GM04503 (cell line): ENCODE measurements around the gene COL27A1.
"Not testable (repeated sequence)": the region's sequence is repeated elsewhere in the genome, so short reads cannot be mapped to it uniquely, and the experiment has no call there.

Experiments used
- DNase-seq: peaks from one replicate; pipeline ENCODE4 v3.0.0-alpha.2; 2012; ENCODE audit warnings: low read depth

COL27A1 gene

DNA sequence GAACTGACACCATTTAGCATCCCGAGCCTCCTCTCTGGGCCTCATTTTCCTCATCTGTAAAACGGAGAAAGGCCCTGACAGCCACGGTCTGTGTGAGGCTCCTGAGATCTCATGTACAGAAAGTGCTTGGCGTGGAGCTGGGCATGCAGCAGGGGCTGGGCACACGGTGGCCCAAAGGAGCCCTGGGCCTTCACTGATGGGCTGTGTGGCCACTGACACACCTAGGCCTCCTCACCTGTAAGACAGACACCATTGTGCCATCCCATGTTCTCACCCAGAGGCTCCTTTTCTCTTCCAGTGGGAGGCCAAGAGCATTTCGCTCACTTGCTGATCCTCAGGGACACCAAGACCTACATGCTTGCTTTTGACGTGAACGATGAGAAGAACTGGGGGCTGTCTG lies 169.2 kb downstream of the COL27A1 start:
- DNase-seq, result no peak

DNA sequence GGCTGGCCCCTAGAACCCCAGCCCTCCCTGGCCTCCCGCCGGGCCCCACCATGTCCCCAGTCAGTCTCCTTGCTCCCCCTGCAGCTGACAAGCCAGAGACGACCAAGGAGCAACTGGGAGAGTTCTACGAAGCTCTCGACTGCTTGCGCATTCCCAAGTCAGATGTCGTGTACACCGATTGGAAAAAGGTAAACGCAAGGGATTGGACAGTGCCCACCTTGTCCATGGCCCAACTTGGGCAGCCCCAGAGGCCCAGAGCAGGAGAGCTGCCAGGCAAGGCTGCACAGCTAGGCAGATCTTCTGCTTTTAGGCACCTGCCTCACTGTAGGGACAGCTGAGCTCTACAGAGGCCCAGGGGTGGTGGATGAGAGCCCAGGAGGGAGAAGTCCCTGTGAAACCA lies 169.6 kb downstream of the COL27A1 start:
- not testable (repeated sequence) for DNase-seq

DNA sequence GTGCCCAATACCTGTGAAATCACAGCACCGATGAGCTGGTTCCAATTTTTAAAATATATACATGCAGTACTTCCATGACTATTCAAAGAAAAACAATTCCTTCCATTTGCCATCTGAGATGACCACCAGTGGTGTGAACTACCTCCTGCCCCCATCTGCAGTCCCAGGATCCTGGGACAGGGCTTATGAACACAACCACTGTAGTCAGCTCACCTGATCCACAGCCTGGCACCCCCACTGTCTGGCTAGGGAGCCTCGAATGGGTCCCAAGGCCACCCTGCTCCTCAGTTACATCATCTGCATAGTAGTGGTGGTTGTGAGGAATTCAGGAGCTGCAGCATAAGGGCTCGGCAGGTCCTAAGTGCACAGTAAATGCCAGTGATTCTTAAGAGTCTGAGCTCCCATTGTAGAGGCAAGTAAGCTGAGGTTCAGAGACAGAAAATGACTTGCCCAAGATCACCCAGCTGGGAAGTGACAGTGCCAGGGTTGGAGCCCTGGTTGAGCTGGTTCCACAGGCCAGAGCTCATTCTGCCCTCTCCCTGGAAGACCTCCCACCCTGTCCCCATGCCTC lies 170.4 kb downstream of the COL27A1 start:
- not testable (repeated sequence) for DNase-seq

DNA sequence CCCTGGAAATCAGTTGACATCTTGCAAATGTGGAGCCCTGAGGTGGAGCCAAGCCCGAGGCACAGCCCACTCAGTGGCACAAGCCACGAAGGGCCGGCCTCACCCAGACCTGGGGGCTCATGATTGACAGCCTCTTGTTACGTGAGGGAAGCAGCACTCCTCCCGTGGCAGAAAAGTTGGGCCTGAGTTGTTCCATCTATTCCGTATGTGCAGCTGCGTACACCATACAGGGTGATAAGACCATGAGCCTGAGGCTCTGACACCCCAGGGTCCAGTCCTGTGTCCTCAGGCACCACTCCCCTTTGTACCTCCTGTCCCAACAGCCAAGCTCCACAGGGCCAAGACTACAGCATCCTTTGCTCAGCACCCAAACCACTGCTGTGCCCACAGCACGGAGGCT lies 172.4 kb downstream of the COL27A1 start:
- DNase-seq, result no peak

DNA sequence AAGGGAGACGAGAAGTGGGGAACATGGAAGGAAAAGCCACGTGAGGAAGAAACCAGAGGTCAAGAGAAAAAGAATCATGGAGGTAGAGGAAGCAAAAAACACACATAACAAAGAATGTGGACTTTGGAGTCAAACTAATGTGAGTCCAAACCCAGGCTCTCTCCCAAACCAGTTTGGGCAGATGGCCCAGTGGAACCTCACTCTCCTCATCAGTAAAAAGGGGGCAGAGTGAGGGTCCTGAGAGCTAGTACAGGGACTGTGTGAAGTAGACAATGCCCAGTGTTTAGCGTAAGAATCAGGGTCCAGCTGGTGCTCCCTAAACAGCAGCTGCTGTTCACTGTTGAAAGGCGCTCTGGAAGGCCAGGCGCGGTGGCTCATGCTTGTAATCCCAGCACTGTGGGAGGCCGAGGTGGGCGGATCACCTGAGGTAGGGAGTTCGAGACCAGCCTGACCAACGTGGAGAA lies 173.1 kb downstream of the COL27A1 start:
- DNase-seq, result not testable (repeated sequence)

DNA sequence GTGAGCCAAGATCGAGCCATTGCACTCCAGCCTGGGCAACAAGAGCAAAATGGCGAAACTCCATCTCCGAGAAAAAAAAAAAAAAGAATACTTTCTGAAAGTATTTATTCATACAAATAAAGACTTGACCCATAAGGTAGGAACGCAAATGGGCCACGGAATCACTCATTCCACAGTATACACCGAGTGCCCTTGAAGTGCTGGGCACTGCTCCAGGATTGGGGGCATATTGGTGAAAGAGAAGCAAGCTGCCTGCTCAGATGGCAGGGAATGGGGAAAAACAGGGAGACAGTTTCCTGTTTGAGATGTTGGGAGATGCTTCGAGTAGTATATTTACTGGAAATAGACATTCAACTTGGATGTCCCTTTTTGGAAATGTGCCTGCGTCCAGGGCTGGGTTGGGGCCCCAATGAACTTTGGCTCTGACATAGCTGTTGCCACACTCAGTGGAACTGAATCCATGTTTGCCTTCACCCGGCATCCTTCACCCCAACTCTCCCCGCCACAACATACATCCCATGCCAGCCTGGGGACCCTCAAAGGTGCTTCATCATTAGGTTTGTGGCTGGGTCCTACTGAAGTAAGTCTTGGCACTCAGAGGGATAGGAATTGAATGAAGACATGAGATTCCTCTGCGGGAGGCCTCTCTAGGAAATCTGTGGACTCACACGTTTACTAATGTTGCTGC lies 173.7 kb downstream of the COL27A1 start:
- DNase-seq, result not testable (repeated sequence)

DNA sequence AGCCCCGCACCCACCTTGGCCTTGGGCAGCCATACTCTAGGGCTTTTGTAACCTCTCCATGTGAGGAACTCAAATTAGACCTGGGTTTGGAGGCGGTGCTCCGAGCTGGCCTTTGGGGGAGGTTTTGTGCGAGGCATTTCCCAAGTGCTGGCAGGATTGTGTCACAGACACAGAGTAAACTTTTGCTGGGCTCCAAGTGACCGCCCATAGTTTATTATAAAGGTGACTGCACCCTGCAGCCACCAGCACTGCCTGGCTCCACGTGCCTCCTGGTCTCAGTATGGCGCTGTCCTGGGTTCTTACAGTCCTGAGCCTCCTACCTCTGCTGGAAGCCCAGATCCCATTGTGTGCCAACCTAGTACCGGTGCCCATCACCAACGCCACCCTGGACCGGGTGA lies 174.3 kb downstream of the COL27A1 start, which contains the start of gene ORM2:
Gene ORM2, plus strand, starts transcription at position 245 of the 398 bp plus-strand sequence. Its CDS starts 36 bp downstream, at position 281.
- not testable (repeated sequence) for DNase-seq

DNA sequence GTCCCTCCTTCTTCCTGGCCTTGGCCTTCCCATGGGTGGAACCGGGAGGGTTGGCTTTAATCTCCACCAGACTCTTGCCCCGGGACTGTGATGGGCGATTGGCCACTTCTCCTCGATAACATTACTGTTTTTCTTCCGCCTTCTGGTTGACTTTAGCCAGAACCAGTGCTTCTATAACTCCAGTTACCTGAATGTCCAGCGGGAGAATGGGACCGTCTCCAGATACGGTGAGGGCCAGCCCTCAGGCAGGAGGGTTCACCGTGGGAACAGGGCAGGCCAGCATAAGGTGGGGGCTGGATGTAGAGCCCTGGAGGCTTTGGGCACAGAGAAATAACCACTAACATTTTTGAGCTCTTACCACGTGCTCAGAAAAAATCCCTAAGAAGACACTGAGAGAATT lies 175.3 kb downstream of the COL27A1 start:
- no peak for DNase-seq

DNA sequence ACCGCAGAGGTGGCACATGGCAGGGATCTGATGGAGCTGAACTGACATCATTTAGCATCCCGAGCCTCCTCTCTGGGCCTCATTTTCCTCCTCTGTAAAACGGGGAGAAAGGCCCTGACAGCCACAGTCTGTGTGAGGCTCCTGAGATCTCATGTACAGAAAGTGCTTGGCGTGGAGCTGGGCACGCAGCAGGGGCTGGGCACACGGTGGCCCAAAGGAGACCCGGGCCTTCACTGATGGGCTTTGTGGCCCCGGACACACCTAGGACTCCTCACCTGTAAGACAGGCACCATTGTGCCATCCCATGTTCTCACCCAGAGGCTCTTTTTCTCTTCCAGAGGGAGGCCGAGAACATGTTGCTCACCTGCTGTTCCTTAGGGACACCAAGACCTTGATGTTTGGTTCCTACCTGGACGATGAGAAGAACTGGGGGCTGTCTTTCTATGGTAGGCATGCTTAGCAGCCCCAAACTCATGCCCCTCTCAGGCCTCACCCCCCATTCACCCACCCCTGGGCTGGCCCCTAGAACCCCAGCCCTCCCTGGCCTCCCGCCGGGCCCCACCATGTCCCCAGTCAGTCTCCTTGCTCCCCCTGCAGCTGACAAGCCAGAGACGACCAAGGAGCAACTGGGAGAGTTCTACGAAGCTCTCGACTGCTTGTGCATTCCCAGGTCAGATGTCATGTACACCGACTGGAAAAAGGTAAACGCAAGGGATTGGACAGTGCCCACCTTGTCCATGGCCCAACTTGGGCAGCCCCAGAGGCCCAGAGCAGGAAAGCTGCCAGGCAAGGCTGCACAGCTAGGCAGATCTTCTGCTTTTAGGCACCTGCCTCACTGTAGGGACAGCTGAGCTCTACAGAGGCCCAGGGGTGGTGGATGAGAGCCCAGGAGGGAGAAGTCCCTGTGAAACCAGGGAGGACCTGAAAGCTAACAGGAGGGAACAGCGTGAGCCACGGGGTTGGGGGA lies 176.2 kb downstream of the COL27A1 start:
- DNase-seq, result not testable (repeated sequence)

DNA sequence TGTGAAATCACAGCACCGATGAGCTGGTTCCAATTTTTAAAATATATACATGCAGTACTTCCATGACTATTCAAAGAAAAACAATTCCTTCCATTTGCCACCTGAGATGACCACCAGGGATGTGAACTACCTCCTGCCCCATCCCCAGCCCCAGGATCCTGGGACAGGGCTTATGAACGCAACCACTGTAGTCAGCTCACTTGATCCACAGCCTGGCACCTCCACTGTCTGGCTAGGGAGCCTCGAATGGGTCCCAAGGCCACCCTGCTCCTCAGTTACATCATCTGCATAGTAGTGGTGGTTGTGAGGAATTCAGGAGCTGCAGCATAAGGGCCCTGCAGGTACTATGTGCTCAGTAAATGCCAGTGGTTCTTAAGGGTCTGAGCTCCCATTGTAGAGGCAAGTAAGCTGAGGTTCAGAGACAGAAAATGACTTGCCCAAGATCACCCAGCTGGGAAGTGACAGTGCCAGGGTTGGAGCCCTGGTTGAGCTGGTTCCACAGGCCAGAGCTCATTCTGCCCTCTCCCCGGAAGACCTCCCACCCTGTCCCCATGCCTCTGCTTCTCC lies 177.2 kb downstream of the COL27A1 start:
- DNase-seq, result not testable (repeated sequence)

DNA sequence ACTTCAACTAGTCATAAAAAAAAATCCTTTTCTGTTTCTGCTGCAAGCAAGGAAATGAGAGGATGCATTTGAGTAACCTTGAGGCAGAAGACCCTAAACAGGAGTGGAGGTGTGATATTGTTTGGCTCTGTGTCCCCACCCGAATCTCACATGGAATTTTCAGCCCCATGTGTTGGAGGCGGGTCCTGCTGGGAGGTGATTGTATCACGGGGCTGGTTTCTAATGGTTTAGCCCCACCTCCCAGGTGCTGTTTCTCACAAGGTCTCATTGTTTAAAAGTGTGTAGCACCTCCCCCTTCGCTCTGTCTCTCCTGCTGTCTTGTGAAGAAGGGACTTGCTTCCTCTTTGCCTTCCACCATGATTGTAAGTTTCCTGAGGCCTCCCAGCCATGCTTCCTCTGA lies 178.4 kb downstream of the COL27A1 start:
- DNase-seq, result not testable (repeated sequence)

DNA sequence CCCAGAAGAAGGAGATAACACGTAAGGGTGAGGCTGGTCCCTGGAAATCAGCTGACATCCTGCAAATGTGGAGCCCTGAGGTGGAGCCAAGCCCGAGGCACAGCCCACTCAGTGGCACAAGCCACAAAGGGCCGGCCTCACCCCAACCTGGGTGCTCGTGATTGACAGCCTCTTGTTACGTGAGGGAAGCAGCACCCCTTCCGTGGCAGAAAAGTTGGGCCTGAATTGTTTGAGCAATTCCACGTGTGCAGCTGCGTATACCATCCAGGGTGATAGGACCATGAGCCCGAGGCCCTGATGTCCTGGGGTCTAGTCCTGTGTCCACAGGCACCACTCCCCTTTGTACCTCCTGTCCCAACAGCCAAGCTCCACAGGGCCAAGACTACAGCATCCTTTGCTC lies 179.2 kb downstream of the COL27A1 start:
- DNase-seq, result no peak

DNA sequence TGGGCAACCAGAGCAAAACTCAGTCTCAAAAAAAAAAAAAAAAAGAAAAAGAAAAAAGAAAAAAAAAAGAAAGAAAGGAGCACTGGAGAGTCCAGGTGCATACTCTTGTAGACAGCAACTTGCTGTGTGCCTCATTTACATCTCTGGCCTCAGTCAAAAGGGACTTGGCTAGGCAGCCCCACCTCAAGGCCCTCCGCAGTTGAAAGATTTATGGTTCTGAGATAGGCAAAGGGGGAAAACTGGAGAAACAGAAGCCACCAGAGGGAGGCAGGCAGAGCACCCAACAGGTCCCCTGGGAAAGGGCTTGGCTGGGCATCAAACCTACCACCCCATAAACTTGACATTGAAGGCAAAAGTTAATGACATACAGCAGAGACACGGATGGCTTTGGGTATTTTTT lies 180.4 kb downstream of the COL27A1 start:
- DNase-seq, result no peak

DNA sequence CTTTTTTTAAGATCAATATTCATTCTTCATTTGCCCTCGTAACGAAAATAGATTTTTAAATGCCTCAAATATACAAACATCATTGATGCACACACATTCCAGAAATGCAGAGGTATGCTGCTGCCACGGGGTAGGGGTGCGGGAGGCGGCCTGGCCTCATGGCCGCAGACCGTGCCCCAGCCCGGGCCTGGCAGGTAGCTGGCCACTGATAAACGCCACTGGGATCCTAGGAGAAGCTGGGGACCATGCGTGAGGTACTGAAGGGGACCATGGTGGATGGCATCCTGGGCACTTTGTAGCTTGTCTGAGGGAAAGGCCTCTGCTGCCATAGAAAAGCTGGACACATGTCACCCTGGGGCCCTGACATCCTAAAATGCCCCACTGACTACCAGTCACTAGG lies 180.8 kb downstream of the COL27A1 start:
- no peak for DNase-seq

DNA sequence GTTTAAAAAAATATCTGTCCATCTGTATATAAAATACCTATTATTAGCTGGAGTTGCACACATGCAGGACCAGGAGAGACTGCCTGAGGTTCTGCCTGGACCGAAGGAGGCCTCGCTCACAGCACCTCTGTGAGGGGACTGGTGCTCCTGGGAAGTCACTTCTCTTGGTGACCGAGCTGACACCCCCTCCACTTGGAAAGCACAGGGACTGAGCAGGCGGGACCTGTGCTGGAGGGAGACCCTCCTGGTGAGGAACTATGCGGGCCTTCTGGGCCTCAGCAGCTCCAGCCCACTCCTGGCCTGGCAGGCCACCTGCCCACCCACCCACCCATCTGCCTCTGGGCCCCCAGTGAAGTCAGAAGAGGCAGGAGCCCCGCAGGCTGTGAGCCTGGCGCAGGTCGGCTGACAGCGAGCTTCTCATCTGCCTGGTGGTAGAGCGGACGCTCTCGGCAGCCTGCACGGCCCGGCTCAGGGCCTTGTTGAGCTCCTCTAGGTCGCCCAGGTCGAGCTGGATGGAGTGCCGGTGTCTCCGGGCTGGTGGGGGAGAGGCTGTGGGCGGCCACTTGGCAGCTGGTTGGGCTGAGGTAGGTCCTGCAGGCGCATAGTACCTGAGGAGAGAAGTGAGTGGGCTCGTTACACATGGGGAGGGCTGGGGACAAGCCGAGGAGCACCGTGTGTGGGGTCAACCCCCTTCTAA lies 181.5 kb downstream of the COL27A1 start:
- no peak for DNase-seq

DNA sequence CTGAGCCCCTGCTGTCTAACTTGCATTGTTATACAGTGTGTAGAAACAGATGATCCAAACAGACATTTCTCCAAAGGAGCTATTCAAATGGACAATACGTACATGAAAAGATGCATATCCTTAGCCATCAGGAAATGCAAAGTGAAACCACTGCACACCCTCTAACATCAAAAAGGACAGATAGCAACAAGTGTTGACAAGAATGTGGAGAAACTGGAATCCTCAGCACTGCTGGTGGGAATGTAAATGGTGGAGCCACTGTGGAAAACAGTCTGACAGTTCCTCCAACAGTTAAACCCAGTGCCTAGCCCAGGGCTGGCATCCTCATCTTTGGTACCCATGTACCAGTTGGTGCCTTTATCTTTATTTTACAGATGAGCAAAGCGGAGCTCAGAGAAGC lies 182.8 kb downstream of the COL27A1 start:
- DNase-seq, result no peak

DNA sequence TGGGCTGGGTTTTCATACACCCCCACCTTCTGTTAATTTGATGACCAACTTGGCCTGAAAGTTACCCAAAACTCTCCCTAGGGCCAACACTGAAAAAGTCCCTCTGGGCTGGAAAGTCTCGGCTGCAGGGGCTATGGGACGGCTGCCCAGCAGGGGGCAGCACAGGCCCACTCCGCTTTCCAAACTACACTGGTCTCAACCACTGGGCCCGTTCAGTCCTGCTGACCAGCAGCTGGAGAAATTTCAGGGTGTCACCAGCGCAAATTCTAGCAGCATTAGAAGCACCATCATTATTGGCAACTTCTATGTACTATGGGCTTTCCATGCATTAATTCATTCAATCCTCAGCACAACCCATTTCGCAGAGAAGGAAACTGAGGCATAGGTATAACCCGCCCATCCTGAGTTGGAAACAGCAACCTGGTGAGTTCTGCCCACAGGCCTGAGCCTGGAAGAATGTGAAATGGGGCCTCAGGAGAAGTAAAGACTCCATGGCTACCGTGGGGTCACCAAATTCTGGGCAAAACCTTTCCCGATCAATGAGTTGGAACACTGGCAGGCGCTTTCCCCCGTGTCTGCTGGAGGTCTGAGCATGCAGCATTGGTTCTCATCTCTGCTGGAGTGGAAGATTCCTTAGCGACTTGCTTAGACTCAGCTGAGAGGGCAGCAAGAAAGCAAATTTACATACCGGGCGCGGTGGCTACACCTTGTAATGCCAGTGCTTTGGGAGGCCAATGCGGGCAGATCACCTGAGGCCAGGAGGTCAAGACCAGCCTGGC lies 184.0 kb downstream of the COL27A1 start:
- DNase-seq, result no peak

DNA sequence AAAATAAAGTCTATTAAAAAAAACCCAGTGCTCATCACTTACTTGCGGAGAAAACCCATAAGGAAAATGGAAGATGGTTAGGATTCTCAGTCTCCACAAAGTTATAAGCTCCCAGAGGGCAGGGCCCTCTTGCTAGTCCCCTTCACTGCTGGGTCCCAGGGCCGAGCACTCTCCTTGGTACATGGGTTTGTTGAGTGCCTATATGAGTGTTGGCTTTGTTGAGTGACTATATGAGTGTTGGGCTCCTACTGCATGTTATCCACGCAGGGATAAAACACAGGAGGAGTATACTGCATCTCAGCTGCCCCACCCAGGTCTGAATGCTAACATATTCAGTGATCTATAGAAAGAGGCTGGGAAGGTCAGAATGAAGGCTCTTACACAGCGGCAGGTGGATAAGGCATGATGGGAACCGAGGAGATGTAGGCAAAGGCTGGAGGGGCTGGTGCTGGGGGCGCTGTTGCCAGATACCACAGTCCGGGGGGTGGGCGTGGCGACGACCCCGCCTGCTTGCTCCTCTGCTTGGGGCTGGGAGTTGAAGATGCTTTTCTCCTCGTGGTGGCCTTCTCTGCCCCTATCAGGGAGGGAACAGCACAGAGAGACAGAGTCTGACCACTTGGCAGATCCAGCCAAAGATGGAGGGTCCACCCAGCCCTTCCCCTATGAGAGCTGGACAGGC lies 186.0 kb downstream of the COL27A1 start:
- no peak for DNase-seq

DNA sequence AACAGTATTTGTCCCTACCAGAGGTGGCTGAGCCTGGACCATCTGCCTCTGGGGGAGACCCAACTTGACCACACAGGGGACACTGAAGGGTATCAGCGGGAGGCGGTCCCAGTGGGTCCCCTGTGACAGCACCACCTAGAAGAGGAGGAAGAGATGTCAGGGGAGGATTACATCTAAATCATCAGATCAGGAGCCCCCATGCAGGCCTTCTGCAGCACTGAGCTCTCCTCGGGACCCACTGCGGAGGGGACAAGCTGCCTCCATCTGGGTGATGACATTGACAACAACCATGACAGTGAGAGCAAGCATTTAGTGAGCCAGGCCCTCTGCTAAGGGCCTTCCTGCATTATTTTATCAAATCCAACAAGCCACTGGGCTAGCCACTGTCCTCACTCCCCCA lies 186.7 kb downstream of the COL27A1 start:
- DNase-seq, result no peak

DNA sequence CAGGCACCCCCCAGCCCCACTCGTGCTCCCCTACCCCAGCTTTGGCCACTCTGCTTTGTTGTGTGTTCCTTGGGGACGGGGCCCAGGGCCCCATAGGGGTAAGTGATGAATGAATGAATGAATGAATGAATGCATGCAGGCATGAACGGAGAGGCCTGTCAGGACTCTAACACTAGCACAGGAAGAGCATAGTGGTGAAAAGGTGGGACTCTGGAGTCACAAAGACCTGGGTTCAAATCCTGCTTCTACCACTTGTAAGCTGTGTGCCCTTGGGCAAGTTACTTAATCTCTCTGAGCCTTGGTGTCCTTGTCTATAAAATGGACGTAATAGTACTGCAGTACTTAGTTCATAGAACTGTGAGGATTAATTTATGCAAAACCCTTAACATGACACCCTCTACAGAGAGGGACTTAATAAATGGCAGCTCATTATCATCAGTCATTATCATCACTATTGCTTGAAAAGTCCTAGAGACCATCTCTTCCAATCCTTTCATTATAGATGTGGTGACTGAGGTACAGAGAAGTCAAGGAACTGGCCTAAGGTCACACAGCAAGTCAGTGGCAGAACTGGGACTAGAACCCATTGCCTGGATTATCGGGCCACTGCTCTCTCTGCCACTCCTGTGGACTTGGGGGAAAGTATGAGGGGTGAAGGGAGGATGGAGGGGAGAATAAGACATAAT lies 187.6 kb downstream of the COL27A1 start:
- DNase-seq, result no peak
